ENCODE data around the gene DPY19L2. TPM values are rescaled to one million over a fixed set of nuclear protein-coding genes. Genes with fewer than 3 reads are reported as not detected.
"Not testable (repeated sequence)": the region's sequence is repeated elsewhere in the genome, so short reads cannot be mapped to it uniquely, and the experiment has no call there.

DPY19L2 gene
- total RNA-seq, 1 donor from 2014 or later, result 19.7 TPM

DNA sequence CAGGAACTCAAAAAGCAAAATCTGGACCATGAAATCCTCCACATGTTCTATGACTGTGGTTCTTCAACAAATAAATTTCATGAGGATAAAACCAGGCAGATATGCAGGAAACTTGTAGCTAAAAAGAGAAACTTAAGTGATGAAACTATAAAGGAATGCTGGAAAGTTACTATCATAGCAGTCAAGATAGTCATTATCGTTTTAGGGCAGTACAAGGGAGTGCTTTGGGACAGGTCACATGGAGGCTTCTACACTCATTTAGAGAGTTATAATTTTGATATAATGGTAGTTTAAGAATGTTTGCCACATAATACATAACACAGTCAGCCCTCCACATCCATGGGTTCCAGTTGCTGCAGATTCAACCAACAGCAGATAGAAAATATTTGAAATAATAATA, 52.7 kb downstream of the DPY19L2 start:
- H3K27ac Mint-ChIP-seq; H3K36me3 Mint-ChIP-seq (ENCODE audit: insufficient read depth); DNase-seq (ENCODE audit: low spot score, unreplicated experiment); H3K27me3 Mint-ChIP-seq; H3K9me3 Mint-ChIP-seq (ENCODE audit: low read depth); H3K4me3 Mint-ChIP-seq (ENCODE audit: low read depth): not testable (repeated sequence)
- H3K4me1 Mint-ChIP-seq (ENCODE audit: low read depth), result peaks cover 11% of the 10 kb centered on the region

DNA sequence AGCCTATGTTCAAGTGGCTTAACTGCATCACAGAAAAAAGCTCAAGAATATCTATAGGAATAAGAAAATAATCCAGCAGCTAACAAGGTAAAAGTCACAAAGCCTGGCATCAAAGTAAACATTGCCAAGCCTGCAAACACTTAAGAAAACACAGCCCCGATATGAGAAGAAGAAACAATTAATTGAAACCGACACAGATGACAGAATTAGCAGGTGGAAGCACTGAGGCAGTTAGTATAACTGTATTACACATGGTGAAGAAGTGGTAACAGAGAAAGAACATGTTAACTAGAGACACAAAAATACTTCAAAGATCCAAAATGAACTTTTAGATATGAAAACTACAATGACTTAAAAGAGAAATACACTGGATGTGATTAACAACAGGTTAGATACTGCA, 57.0 kb downstream of the DPY19L2 start:
- not testable (repeated sequence) for H3K27ac Mint-ChIP-seq; H3K4me3 Mint-ChIP-seq (ENCODE audit: low read depth); DNase-seq (ENCODE audit: low spot score, unreplicated experiment); H3K36me3 Mint-ChIP-seq (ENCODE audit: insufficient read depth); H3K27me3 Mint-ChIP-seq; H3K9me3 Mint-ChIP-seq (ENCODE audit: low read depth)
- H3K4me1 Mint-ChIP-seq (ENCODE audit: low read depth), result peaks cover 11% of the 10 kb centered on the region

DNA sequence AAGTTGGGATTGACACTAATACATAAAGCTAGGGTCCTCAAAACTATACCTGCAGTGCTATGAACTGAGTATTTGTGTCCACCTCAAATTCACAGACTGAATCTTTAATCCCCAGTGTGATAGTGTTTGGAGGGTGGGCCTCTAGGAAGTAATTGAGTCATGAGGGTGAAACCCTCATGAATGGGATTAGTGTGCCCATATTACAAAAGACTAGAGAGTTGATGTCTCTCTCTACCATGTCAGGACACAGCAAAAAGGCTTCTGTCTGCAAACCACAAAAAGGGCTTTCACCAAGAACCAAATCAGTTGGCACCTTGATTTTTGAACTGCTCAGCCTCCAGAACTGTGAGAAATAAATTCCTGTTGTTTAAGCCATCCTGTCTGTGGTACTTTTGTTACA, 59.0 kb downstream of the DPY19L2 start:
- not testable (repeated sequence) for H3K36me3 Mint-ChIP-seq (ENCODE audit: insufficient read depth); H3K9me3 Mint-ChIP-seq (ENCODE audit: low read depth); H3K4me1 Mint-ChIP-seq (ENCODE audit: low read depth); H3K27ac Mint-ChIP-seq; DNase-seq (ENCODE audit: low spot score, unreplicated experiment); H3K4me3 Mint-ChIP-seq (ENCODE audit: low read depth); H3K27me3 Mint-ChIP-seq

DNA sequence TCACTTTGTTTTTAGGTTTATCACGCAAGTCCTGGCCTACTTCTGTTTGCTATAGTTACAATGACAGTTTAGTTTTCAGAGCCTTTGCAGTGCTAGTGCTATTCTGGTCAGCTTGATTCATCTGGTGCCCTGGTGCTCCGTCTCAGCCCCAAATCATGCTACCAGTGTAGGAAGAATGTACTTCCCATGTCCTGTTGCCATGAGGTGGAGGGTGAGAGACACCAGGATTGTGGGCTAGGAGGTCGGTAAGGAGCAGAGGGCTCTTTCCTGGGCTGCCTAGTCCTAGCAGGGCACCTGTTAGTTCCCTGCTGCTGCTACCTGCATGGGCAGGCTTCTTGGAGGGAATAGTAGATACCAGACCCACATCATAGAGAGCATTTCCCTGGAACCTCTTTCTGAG, 63.3 kb downstream of the DPY19L2 start:
- H3K36me3 Mint-ChIP-seq (ENCODE audit: insufficient read depth); H3K4me3 Mint-ChIP-seq (ENCODE audit: low read depth); H3K27me3 Mint-ChIP-seq; H3K9me3 Mint-ChIP-seq (ENCODE audit: low read depth); H3K4me1 Mint-ChIP-seq (ENCODE audit: low read depth); DNase-seq (ENCODE audit: low spot score, unreplicated experiment): not testable (repeated sequence)
- peak overlapping the region; percentile 45 for H3K27ac Mint-ChIP-seq

DNA sequence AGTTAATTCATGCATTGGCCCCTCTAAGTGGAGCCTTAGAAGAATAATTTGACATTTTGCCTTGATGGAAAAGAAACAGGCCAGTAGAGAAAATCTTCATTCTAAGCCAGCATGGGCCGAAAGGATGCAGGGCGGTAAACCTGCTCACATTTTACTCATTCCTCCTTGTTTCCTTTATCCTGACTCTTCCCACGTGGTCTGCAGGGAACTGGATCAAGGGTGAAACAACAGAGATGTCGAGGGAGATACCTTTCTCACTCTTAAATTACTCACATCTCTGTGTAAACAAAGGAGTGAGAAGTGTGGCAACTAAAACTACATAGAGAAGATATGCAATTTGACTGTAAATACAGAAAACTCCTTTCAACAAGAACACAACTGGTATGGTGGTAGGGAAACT, 73.5 kb downstream of the DPY19L2 start:
- H3K9me3 Mint-ChIP-seq (ENCODE audit: low read depth); H3K27ac Mint-ChIP-seq; DNase-seq (ENCODE audit: low spot score, unreplicated experiment); H3K4me3 Mint-ChIP-seq (ENCODE audit: low read depth); H3K27me3 Mint-ChIP-seq; H3K36me3 Mint-ChIP-seq (ENCODE audit: insufficient read depth); H3K4me1 Mint-ChIP-seq (ENCODE audit: low read depth): not testable (repeated sequence)

DNA sequence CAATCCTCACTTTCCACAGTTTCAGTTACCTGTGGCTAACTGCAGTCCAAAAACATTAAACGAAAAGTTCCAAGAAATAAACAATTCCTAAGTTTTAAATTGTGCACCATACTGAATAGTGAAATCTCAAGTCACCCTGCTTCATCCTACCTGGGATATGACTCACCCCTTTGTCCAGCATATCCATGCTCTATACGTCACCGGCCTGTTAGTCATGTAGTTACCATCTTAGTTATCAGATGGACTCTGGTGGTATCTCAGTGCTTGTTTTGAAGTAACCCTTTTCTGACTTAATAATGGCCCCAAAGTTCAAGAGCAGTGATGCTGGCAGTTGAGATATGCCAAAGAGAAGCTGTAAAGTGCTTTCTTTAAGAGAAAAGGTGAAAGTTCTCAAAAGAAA, 83.9 kb downstream of the DPY19L2 start:
- H3K4me3 Mint-ChIP-seq (ENCODE audit: low read depth); H3K27me3 Mint-ChIP-seq; H3K36me3 Mint-ChIP-seq (ENCODE audit: insufficient read depth); H3K4me1 Mint-ChIP-seq (ENCODE audit: low read depth); H3K27ac Mint-ChIP-seq; DNase-seq (ENCODE audit: low spot score, unreplicated experiment); H3K9me3 Mint-ChIP-seq (ENCODE audit: low read depth): not testable (repeated sequence)

DNA sequence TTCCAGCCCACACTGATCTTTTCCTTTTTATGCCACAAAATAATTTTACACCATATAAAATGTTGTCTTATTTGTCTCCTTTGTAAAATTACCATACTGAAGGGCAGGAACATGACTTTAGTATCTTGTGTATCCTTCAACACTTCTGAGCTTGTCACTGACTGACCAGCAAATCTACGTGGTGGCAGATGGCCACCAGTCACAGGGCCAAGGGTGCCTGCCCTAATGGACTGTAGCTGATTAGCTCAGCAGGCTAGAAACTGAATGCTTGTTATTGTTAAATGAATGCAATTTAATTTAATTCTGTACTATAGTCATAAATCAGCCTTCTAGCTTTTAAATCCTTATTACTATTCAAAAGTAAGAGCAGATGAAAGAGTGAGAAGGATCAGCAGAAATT, 85.0 kb downstream of the DPY19L2 start:
- not testable (repeated sequence) for H3K27me3 Mint-ChIP-seq; H3K4me1 Mint-ChIP-seq (ENCODE audit: low read depth); DNase-seq (ENCODE audit: low spot score, unreplicated experiment); H3K27ac Mint-ChIP-seq; H3K9me3 Mint-ChIP-seq (ENCODE audit: low read depth); H3K4me3 Mint-ChIP-seq (ENCODE audit: low read depth); H3K36me3 Mint-ChIP-seq (ENCODE audit: insufficient read depth)

DNA sequence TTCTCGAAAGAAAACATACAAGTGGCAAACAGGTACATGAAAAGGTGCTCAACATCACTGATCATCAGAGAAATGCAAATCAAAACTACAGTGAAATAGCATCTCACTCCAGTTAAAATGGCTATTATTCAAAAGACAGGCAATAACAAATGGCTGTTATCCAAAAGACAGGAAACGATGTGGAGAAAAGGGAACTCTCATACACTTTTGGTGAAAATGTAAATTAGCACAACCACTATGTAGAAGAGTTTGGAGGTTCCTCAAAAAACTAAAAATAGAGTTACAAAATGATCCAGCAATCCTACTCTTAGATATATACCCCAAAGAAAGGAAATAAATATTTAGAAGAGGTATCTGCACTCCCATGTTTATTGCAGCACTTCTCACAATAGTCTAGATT, 90.7 kb downstream of the DPY19L2 start:
- H3K27me3 Mint-ChIP-seq; H3K9me3 Mint-ChIP-seq (ENCODE audit: low read depth); DNase-seq (ENCODE audit: low spot score, unreplicated experiment); H3K36me3 Mint-ChIP-seq (ENCODE audit: insufficient read depth); H3K4me1 Mint-ChIP-seq (ENCODE audit: low read depth); H3K4me3 Mint-ChIP-seq (ENCODE audit: low read depth); H3K27ac Mint-ChIP-seq: not testable (repeated sequence)

DNA sequence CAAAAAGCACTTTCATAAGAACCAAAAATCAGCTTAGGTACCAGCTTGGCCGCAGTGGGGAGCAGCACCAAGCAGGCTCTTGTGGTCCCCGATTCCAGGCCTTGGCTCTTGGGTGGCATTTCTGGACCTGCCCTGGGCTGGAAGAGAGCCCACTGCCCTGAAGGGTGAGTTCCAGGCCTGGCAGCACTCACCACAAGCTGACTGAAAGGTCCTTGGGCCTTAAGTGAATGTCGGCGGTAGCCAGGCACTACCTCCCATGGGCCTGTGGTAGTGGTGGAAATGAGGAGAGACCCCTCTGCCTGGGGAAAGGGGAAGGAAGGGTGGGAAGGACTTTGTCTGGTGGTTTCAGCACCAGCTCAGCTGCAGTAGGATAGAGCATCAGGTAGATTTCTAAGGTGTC, 96.3 kb downstream of the DPY19L2 start:
- not testable (repeated sequence) for H3K4me1 Mint-ChIP-seq (ENCODE audit: low read depth); H3K27ac Mint-ChIP-seq; H3K4me3 Mint-ChIP-seq (ENCODE audit: low read depth); DNase-seq (ENCODE audit: low spot score, unreplicated experiment); H3K27me3 Mint-ChIP-seq; H3K9me3 Mint-ChIP-seq (ENCODE audit: low read depth)
- peaks cover 13% of the 10 kb centered on the region for H3K36me3 Mint-ChIP-seq (ENCODE audit: insufficient read depth)

DNA sequence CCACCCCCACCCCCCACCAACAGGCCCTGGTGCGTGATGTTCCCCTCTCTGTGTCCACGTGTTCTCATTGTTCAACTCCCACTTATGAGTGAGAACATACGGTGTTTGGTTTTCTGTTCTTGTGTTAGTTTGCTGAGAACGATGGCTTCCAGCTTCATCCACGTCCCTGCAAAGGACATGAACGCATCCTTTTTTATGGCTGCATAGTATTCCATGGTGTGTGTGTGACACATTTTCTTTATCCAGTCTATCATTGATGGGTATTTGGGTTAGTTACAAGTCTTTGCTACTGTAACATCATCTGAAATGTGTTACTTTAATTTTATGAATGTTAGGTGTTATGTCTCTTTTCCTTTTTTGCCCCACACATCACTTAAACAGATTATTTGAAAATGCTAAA, 109.8 kb downstream of the DPY19L2 start:
- not testable (repeated sequence) for H3K27me3 Mint-ChIP-seq; H3K9me3 Mint-ChIP-seq (ENCODE audit: low read depth); H3K27ac Mint-ChIP-seq; DNase-seq (ENCODE audit: low spot score, unreplicated experiment); H3K4me1 Mint-ChIP-seq (ENCODE audit: low read depth); H3K4me3 Mint-ChIP-seq (ENCODE audit: low read depth); H3K36me3 Mint-ChIP-seq (ENCODE audit: insufficient read depth)

DNA sequence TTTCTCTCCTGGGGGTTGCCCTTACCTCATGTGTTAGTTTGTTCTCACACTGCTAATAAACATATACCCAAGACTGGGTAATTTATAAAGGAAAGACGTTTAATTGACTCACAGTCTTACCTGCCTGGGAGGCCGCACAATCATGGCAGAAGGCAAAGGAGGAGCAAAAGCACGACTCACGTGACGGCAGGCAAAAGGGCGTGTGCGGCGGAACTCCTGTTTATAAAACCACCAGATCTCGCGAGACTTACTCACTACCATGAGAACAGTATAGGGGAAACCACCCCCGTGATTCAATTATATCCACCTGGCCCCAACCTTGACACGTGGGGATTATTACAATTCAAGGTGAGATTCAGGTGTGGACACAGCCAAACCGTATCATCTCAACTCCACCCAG, 116.9 kb downstream of the DPY19L2 start:
- H3K36me3 Mint-ChIP-seq (ENCODE audit: insufficient read depth); DNase-seq (ENCODE audit: low spot score, unreplicated experiment); H3K4me1 Mint-ChIP-seq (ENCODE audit: low read depth); H3K9me3 Mint-ChIP-seq (ENCODE audit: low read depth); H3K4me3 Mint-ChIP-seq (ENCODE audit: low read depth); H3K27me3 Mint-ChIP-seq; H3K27ac Mint-ChIP-seq: not testable (repeated sequence)

DNA sequence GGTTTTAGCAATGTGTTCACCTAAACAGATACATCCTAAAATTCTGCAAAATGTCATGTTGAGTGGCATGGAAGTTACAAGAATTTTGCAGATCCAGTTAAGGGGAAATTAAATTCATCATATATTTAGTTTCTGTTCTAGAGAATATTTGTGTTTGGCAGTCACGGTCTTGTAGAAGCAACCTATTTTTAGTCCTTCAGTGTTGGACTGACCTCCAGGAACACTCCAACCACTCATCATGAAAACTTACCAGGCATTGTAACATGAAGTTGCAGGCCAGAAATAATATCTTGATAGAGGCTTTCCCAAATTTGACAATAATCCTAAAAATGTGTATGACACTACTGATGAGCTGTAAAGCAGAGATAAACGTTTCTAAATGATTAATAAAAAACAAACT, 119.3 kb downstream of the DPY19L2 start:
- H3K27me3 Mint-ChIP-seq; H3K36me3 Mint-ChIP-seq (ENCODE audit: insufficient read depth); H3K9me3 Mint-ChIP-seq (ENCODE audit: low read depth); DNase-seq (ENCODE audit: low spot score, unreplicated experiment); H3K4me3 Mint-ChIP-seq (ENCODE audit: low read depth); H3K27ac Mint-ChIP-seq; H3K4me1 Mint-ChIP-seq (ENCODE audit: low read depth): not testable (repeated sequence)

DNA sequence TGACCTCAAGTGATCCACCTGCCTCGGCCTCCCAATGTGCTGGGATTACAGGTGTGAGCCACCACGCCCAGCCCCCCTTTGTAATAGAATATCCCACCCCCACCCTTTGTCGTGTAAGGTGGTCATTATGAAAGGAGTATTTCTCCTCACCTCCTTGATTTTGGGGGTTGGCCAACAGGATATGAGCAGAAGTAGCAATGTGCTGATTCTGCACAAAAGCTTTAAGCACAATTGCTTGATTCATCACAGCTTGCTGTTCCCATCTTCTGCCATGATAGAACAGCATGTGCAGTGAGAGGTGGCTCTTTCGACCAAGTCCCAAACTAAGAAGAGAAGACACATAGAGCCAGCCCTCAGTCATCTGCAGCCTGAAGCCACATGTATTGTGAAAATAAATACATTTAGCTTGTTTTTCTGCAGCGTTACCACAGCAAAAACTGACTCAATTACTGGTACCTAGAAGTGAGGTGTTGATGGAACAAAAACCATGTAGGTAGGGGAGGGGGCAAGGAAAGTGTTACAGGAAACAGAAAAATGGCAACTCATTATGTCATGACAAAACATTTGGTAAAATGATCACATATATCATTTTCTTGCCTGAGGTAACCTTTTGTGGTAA, 122.9 kb downstream of the DPY19L2 start:
- not testable (repeated sequence) for DNase-seq (ENCODE audit: low spot score, unreplicated experiment); H3K27ac Mint-ChIP-seq; H3K36me3 Mint-ChIP-seq (ENCODE audit: insufficient read depth); H3K4me1 Mint-ChIP-seq (ENCODE audit: low read depth); H3K9me3 Mint-ChIP-seq (ENCODE audit: low read depth); H3K4me3 Mint-ChIP-seq (ENCODE audit: low read depth); H3K27me3 Mint-ChIP-seq

DNA sequence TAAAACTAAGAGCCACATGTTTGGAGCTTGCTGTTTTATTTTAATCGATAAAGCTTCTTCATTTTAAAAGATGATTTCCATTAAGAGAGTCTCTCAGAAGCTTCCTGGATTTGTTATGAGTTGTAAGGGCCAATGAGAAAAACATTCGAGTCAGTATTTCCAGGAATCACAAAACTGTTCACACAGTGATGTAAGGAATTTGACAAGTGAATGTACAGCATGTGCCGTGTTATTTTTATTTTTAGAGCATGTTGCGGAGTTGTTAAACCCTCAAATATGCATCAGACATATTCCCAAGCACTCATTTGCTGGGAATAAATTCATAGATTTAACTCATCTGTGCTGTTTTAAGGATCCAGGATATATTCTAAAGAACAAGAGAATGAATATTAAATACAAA, 129.6 kb downstream of the DPY19L2 start:
- not testable (repeated sequence) for H3K4me1 Mint-ChIP-seq (ENCODE audit: low read depth); DNase-seq (ENCODE audit: low spot score, unreplicated experiment); H3K27me3 Mint-ChIP-seq; H3K27ac Mint-ChIP-seq; H3K4me3 Mint-ChIP-seq (ENCODE audit: low read depth); H3K9me3 Mint-ChIP-seq (ENCODE audit: low read depth); H3K36me3 Mint-ChIP-seq (ENCODE audit: insufficient read depth)
